GM19328 (cell line): Measurements from ENCODE around the gene ZNF423.

Experiments
- ATAC-seq: cut with Tn5 transposase; IDR thresholded peaks from one replicate; pipeline ENCODE4 v1.9.1; 2021; ENCODE audit warnings: mild to moderate bottlenecking, moderate library complexity; ENCODE audit not compliant: unreplicated experiment

The ZNF423 gene

GRCh38 chr16:49849037-49849753 lies 6.7 kb downstream of the ZNF423 start:
- ATAC-seq = no peak

GRCh38 chr16:49848530-49848929 lies 7.4 kb downstream of the ZNF423 start:
- ATAC-seq = no peak

GRCh38 chr16:49846800-49847199 lies 9.1 kb downstream of the ZNF423 start:
- no peak for ATAC-seq

- no peak for ATAC-seq
These were observed 11.6 kb downstream of the ZNF423 start for GRCh38 chr16:49844359-49844758.

GRCh38 chr16:49843758-49844157 lies 12.2 kb downstream of the ZNF423 start:
- ATAC-seq = no peak

GRCh38 chr16:49842972-49843371 lies 12.9 kb downstream of the ZNF423 start:
- no peak for ATAC-seq

- ATAC-seq = no peak
These were observed 16.7 kb downstream of the ZNF423 start for GRCh38 chr16:49839017-49839825.

GRCh38 chr16:49838441-49839016 lies 17.4 kb downstream of the ZNF423 start:
- no peak for ATAC-seq

- ATAC-seq = no peak
These were observed 18.1 kb downstream of the ZNF423 start for GRCh38 chr16:49837688-49838410.

GRCh38 chr16:49836668-49837067 lies 19.2 kb downstream of the ZNF423 start:
- ATAC-seq = no peak

GRCh38 chr16:49836218-49836617 lies 19.7 kb downstream of the ZNF423 start:
- ATAC-seq = no peak

GRCh38 chr16:49835161-49835777 lies 20.6 kb downstream of the ZNF423 start:
- no peak for ATAC-seq

- no peak for ATAC-seq
These were observed 21.3 kb downstream of the ZNF423 start for GRCh38 chr16:49834531-49835151.

GRCh38 chr16:49833796-49834530 lies 21.9 kb downstream of the ZNF423 start:
- ATAC-seq = no peak

- no peak for ATAC-seq
These were observed 22.8 kb downstream of the ZNF423 start for GRCh38 chr16:49833085-49833484.

- no peak for ATAC-seq
These were observed 23.7 kb downstream of the ZNF423 start for GRCh38 chr16:49832177-49832576.

GRCh38 chr16:49830873-49831272 lies 25.0 kb downstream of the ZNF423 start:
- ATAC-seq = no peak

GRCh38 chr16:49828533-49829267 lies 27.2 kb downstream of the ZNF423 start:
- ATAC-seq = no peak

- ATAC-seq = no peak
These were observed 28.0 kb downstream of the ZNF423 start for GRCh38 chr16:49827805-49828438.
